K562 (cell line): ENCODE measurements around the gene MGAT5. TPM values are rescaled to one million over a fixed set of nuclear protein-coding genes. Genes with fewer than 3 reads are reported as not detected.

Experiments
- ATAC-seq: fragments of 200-7000 bp; cut with Tn5 transposase; 3 replicates; pipeline ENCODE4 v1.9.1; 2020; ENCODE audit warnings: moderate library complexity
- BruUV-seq: library from RNA; stranded (reverse); fragments of 400-500 nt; replicated peaks from 2 replicates; lab custom pipeline; 2021; lab: Mats Ljungman, UMichigan
- CTCF ChIA-PET: fragments of 300-600 bp; formaldehyde crosslinking; extraction: SDS; loops from one replicate; lab custom pipeline; 2021; ENCODE audit warnings: low intra/inter-chr PET ratio; lab: Yijun Ruan, JAX
- POLR2A ChIA-PET: fragments of 300-600, 350-650 bp; sonication (Branson Sonifier 250); formaldehyde crosslinking; extraction: SDS; loops from one replicate; lab custom pipeline; 2021; ENCODE audit warnings: antibody characterized with exemption, inconsistent platforms; lab: Yijun Ruan, JAX
- DNase-seq, 4 experiments: peaks; one replicate each; pipeline versions ENCODE4 v3.0.0 to v3.0.0-alpha.2; 2011 to 2018; ENCODE audit warnings: low spot score in 3 of 4, mixed read lengths in 3 of 4; ENCODE audit errors: extremely low read depth in 1 of 4
- FAIRE-seq: peaks from 2 replicates; lab custom pipeline; 2011; peaks lifted over from hg19 to GRCh38; lab: Jason Lieb, UNC
- H2AFZ ChIP-seq: 2 replicates; pipeline ENCODE4 v1.6.0; 2011; ENCODE audit warnings: low read depth, low read length, control low read depth, inconsistent platforms
- H3K27ac ChIP-seq: fragments of 200-600 bp; 3 replicates; pipeline ENCODE4 v1.8.0; 2011; ENCODE audit warnings: low read depth, mild to moderate bottlenecking, control low read depth, inconsistent platforms, low read length, moderate library complexity, mixed read lengths; ENCODE audit errors: extremely low read depth
- H3K27me3 ChIP-seq, 2 experiments: fragments of 300-600 bp in 1 of 2; 2 replicates in 1 of 2; 3 replicates in 1 of 2; pipeline versions ENCODE4 v1.6.0 to v1.8.0; 2011; ENCODE audit warnings: inconsistent platforms in 2 of 2, low read length in 2 of 2, mild to moderate bottlenecking in 1 of 2, mixed read lengths in 1 of 2, moderate library complexity in 1 of 2; ENCODE audit not compliant: control insufficient read depth in 2 of 2, insufficient read depth in 2 of 2
- H3K36me3 ChIP-seq: fragments of 300-600 bp; 3 replicates; pipeline ENCODE4 v1.8.0; 2011; ENCODE audit warnings: mild to moderate bottlenecking, low read length, inconsistent platforms; ENCODE audit not compliant: control insufficient read depth, insufficient read depth
- H3K4me1 ChIP-seq, 2 experiments: fragments of 200-600 bp in 1 of 2; replicated peaks in 1 of 2; 2 replicates in 1 of 2; 3 replicates in 1 of 2; pipeline versions ENCODE4 v1.5.1 to v1.8.0; 2011; ENCODE audit warnings: inconsistent platforms in 2 of 2, low read length in 2 of 2, mild to moderate bottlenecking in 1 of 2, mixed read lengths in 1 of 2, moderate library complexity in 1 of 2; ENCODE audit not compliant: control insufficient read depth in 2 of 2, insufficient read depth in 2 of 2
- H3K4me2 ChIP-seq: 2 replicates; pipeline ENCODE4 v1.6.1; 2011; ENCODE audit warnings: low read length, control low read depth, inconsistent platforms, mixed read lengths; ENCODE audit not compliant: insufficient read depth
- H3K4me3 ChIP-seq: fragments of 200-600 bp; sonication (generic), shearing (Covaris generic); 2 replicates; pipeline ENCODE4 v1.5.1; 2016; ENCODE audit warnings: control low read depth, inconsistent platforms
- H3K79me2 ChIP-seq: fragments of 200-600 bp; 3 replicates; pipeline ENCODE4 v1.8.0; 2011; ENCODE audit warnings: low read length, inconsistent platforms; ENCODE audit not compliant: control insufficient read depth, insufficient read depth
- H3K9ac ChIP-seq, 2 experiments: 2 replicates each; pipeline versions ENCODE4 v1.6.0 to v1.6.1; 2011; ENCODE audit warnings: low read depth in 2 of 2, low read length in 2 of 2, control low read depth in 1 of 2, inconsistent platforms in 1 of 2, mild to moderate bottlenecking in 1 of 2, mixed read lengths in 1 of 2; ENCODE audit not compliant: insufficient read depth in 1 of 2
- H3K9me1 ChIP-seq: one replicate; pipeline ENCODE4 v1.6.0; 2011; ENCODE audit warnings: inconsistent platforms, mild to moderate bottlenecking, low read length, moderate library complexity; ENCODE audit not compliant: control insufficient read depth, insufficient read depth
- H3K9me3 ChIP-seq: replicated peaks from 2 replicates; pipeline ENCODE4 v1.5.1; 2011; ENCODE audit warnings: low read depth, low read length, inconsistent platforms; ENCODE audit not compliant: control insufficient read depth, insufficient read depth
- H4K20me1 ChIP-seq: replicated peaks from 2 replicates; pipeline ENCODE4 v1.6.1; 2011; ENCODE audit warnings: low read length, inconsistent platforms, mixed read lengths; ENCODE audit not compliant: control insufficient read depth, insufficient read depth
- ATF7 ChIP-seq: fragments of 450-650 bp; IDR thresholded peaks from 2 replicates; pipeline ENCODE4 v1.7.1; 2014; ENCODE audit warnings: mild to moderate bottlenecking, moderate library complexity
- CHD2 ChIP-seq: IDR thresholded peaks from 2 replicates; pipeline ENCODE4 v1.6.1; 2011; ENCODE audit warnings: low read depth, low read length
- FOXM1 ChIP-seq, 2 experiments: fragments of 450-650 bp in 1 of 2; sonication (generic) in 1 of 2; formaldehyde crosslinking in 1 of 2; IDR thresholded peaks; 2 replicates each; pipeline versions ENCODE4 v1.6.1 to v1.9.0; 2017 to 2022; ENCODE audit warnings: low read depth in 2 of 2, mild to moderate bottlenecking in 2 of 2, missing genetic modification reagents in 1 of 2, moderate library complexity in 1 of 2
- HIVEP1 ChIP-seq: fragments of 250-450 bp; sonication (Bioruptor Pico); IDR thresholded peaks from 2 replicates; pipeline ENCODE4 v1.4.0; 2020; ENCODE audit warnings: mild to moderate bottlenecking
- HNRNPLL ChIP-seq: fragments of 200-400 bp; formaldehyde crosslinking; IDR thresholded peaks from 2 replicates; pipeline ENCODE4 v1.6.1; 2017; ENCODE audit warnings: low read length, low read depth, mild to moderate bottlenecking; ENCODE audit not compliant: poor library complexity, severe bottlenecking
- KLF16 ChIP-seq: IDR thresholded peaks from 2 replicates; pipeline ENCODE4 v1.6.1; 2016; ENCODE audit warnings: antibody characterized with exemption
- ZNF282 ChIP-seq: sonication (generic); formaldehyde crosslinking; IDR thresholded peaks from 2 replicates; pipeline ENCODE4 v1.8.1; 2023; ENCODE audit warnings: missing genetic modification reagents
- WGBS: fragments of 100-300 bp; shearing (Covaris generic); methylation state at CpG from one replicate; pipeline ENCODE4 v1.1.6; 2016; ENCODE audit warnings: low coverage, mixed read lengths; ENCODE audit not compliant: insufficient coverage; ENCODE audit errors: missing lambda C conversion rate; 5-methylcytosine and 5-hydroxymethylcytosine counted together
- in situ Hi-C: fragments of 300-500 bp; cut with MboI; formaldehyde crosslinking; loops from 4 replicates; pipeline ENCODE4 v1.15.0; 2018; ENCODE audit warnings: inconsistent platforms, mixed read lengths
- intact Hi-C: fragments of 100-400 bp; cut with micrococcal nuclease; formaldehyde crosslinking; loops from 2 replicates; pipeline ENCODE4 v1.14.2; 2022
- polyA plus RNA-seq, 8 experiments: library from polyadenylated mRNA; depleted of rRNA in 4 of 8; stranded (reverse) in 5 of 8; unstranded in 3 of 8; fragments of >200 nt; fragmentation: Nextera tagmentation in 2 of 8; fragmentation: Illumina TruSeq in 1 of 8; extraction: Ambion mirVana in 2 of 8; extraction: Trizol in 1 of 8; gene quantifications; 2 replicates each; pipeline versions ENCODE4 v1.2.1 to v1.2.3, GENCODE V29; 2011 to 2014; ENCODE audit warnings: inconsistent platforms in 1 of 8, missing spikeins in 1 of 8
- total RNA-seq, 7 experiments: library from RNA; depleted of rRNA in 6 of 7; stranded (reverse); fragments of >200 nt in 6 of 7; fragmentation: Illumina TruSeq in 2 of 7; extraction: Trizol in 2 of 7; gene quantifications; 2 replicates each; pipeline versions ENCODE4 v1.2.1 to v1.2.3, GENCODE V29; 2011 to 2021; ENCODE audit warnings: low replicate concordance in 1 of 7
- TF ChIP-seq, protein P1 (sequence below): sonication (generic); formaldehyde crosslinking; IDR thresholded peaks from 2 replicates; pipeline ENCODE4 v1.8.0; 2022; ENCODE audit warnings: missing genetic modification reagents, mild to moderate bottlenecking, moderate library complexity, borderline replicate concordance
- TF ChIP-seq, protein P2 (sequence below), 2 experiments: fragments of 450-650 bp; formaldehyde crosslinking in 1 of 2; IDR thresholded peaks; 2 replicates each; pipeline versions ENCODE4 v1.4.0 to v1.6.1; 2014 to 2020; ENCODE audit warnings: mild to moderate bottlenecking in 2 of 2, borderline replicate concordance in 1 of 2, low read depth in 1 of 2
- TF ChIP-seq, protein P3 (sequence below): fragments of 250-450 bp; sonication (Bioruptor Pico); IDR thresholded peaks from 2 replicates; pipeline ENCODE4 v1.4.0; 2020; ENCODE audit warnings: mild to moderate bottlenecking, moderate library complexity

MGAT5 gene
- total and polyA plus RNA-seq, 9 of the 15 experiments (the other 6 are each of a cell fraction or from before 2014, with no cell fraction given): 1.6 to 18.6 (median 11.1) TPM

DNA sequence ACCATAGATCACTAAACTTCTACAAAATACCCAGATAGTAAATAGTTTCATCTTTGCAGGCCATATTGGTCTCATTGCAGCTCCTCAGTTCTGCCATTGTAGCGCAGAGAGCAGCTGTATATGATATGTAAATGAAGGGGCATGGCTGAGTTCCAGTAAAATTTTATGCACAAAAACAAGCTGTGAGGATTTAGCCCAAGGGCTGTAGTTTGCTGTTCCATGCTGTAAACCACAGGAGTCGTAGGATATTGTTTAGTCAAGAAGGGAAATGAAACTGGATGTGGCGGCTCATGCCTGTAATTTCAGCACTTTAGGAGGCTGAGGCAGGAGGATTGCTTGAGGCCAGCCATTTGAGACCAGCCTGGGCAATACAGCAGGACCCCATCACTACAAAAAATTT lies 83.0 kb downstream of the MGAT5 start:
- WGBS: 87% methylated on average over 3 of the region's 3 CpGs
- intact Hi-C loops (no loop called here), in situ Hi-C loops (no loop called here)
- Histone ChIP-seq H3K27me3 (no peaks in the 10 kb centered on the region), H3K36me3 (no peaks in the 10 kb centered on the region), H4K20me1 (no peaks in the 10 kb centered on the region), H3K4me1 (no peaks in the 10 kb centered on the region), H3K9ac (no peak overlapping the region), H3K79me2 (no peaks in the 10 kb centered on the region), H3K4me2 (no peak overlapping the region), H3K4me3 (no peak overlapping the region), H3K9me1 (no peaks in the 10 kb centered on the region), H3K27ac (no peak overlapping the region), H2AFZ (no peak overlapping the region), H3K9me3 (no peaks in the 10 kb centered on the region)
- ATAC-seq: no peak
- BruUV-seq: no TSS peak
- ChIA-PET POLR2A (interaction anchor here (0.6 to 0.8 kb wide), 2 partner anchors 10 to 37 kb away, joined by 3 read pairs; no protein-coding TSS in a partner anchor), CTCF (no interaction called here)
- FAIRE-seq: no peak
- no peak for DNase-seq
- no peak for TF ChIP-seq HNRNPLL
- TF ChIP-seq CHD2: no peak
- TF ChIP-seq HIVEP1 (CRISPR knock-in tag): no peak
- TF ChIP-seq, protein P1, sequence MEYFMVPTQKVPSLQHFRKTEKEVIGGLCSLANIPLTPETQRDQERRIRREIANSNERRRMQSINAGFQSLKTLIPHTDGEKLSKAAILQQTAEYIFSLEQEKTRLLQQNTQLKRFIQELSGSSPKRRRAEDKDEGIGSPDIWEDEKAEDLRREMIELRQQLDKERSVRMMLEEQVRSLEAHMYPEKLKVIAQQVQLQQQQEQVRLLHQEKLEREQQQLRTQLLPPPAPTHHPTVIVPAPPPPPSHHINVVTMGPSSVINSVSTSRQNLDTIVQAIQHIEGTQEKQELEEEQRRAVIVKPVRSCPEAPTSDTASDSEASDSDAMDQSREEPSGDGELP (CRISPR knock-in tag): no peak
- no peak for TF ChIP-seq FOXM1 (IDR thresholded peaks at IDR 0.05; ENCODE audit: low read depth)
- no peak for TF ChIP-seq FOXM1 (CRISPR knock-in tag; IDR thresholded peaks at IDR 0.05; ENCODE audit: low read depth)
- TF ChIP-seq, protein P2, sequence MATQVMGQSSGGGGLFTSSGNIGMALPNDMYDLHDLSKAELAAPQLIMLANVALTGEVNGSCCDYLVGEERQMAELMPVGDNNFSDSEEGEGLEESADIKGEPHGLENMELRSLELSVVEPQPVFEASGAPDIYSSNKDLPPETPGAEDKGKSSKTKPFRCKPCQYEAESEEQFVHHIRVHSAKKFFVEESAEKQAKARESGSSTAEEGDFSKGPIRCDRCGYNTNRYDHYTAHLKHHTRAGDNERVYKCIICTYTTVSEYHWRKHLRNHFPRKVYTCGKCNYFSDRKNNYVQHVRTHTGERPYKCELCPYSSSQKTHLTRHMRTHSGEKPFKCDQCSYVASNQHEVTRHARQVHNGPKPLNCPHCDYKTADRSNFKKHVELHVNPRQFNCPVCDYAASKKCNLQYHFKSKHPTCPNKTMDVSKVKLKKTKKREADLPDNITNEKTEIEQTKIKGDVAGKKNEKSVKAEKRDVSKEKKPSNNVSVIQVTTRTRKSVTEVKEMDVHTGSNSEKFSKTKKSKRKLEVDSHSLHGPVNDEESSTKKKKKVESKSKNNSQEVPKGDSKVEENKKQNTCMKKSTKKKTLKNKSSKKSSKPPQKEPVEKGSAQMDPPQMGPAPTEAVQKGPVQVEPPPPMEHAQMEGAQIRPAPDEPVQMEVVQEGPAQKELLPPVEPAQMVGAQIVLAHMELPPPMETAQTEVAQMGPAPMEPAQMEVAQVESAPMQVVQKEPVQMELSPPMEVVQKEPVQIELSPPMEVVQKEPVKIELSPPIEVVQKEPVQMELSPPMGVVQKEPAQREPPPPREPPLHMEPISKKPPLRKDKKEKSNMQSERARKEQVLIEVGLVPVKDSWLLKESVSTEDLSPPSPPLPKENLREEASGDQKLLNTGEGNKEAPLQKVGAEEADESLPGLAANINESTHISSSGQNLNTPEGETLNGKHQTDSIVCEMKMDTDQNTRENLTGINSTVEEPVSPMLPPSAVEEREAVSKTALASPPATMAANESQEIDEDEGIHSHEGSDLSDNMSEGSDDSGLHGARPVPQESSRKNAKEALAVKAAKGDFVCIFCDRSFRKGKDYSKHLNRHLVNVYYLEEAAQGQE (IDR thresholded peaks at IDR 0.05; ENCODE audit: borderline replicate concordance): no peak
- TF ChIP-seq, protein P2 (CRISPR knock-in tag; IDR thresholded peaks at IDR 0.05; ENCODE audit: low read depth): no peak
- TF ChIP-seq ATF7: no peak
- TF ChIP-seq, protein P3, sequence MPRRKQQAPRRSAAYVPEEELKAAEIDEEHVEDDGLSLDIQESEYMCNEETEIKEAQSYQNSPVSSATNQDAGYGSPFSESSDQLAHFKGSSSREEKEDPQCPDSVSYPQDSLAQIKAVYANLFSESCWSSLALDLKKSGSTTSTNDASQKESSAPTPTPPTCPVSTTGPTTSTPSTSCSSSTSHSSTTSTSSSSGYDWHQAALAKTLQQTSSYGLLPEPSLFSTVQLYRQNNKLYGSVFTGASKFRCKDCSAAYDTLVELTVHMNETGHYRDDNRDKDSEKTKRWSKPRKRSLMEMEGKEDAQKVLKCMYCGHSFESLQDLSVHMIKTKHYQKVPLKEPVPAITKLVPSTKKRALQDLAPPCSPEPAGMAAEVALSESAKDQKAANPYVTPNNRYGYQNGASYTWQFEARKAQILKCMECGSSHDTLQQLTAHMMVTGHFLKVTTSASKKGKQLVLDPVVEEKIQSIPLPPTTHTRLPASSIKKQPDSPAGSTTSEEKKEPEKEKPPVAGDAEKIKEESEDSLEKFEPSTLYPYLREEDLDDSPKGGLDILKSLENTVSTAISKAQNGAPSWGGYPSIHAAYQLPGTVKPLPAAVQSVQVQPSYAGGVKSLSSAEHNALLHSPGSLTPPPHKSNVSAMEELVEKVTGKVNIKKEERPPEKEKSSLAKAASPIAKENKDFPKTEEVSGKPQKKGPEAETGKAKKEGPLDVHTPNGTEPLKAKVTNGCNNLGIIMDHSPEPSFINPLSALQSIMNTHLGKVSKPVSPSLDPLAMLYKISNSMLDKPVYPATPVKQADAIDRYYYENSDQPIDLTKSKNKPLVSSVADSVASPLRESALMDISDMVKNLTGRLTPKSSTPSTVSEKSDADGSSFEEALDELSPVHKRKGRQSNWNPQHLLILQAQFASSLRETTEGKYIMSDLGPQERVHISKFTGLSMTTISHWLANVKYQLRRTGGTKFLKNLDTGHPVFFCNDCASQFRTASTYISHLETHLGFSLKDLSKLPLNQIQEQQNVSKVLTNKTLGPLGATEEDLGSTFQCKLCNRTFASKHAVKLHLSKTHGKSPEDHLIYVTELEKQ: no peak
- TF ChIP-seq ZNF282 (CRISPR knock-in tag): no peak
- TF ChIP-seq KLF16: no peak
